Measurements from ENCODE around the gene FBXO36. TPM values are rescaled to one million over a fixed set of nuclear protein-coding genes. Genes with fewer than 3 reads are reported as not detected.
"Not testable (repeated sequence)": the region's sequence is repeated elsewhere in the genome, so short reads cannot be mapped to it uniquely, and the experiment has no call there.

Gene FBXO36
- total RNA-seq, 4 donors from 2014 or later: 4.7 to 17.9 (median 11.3) TPM

DNA sequence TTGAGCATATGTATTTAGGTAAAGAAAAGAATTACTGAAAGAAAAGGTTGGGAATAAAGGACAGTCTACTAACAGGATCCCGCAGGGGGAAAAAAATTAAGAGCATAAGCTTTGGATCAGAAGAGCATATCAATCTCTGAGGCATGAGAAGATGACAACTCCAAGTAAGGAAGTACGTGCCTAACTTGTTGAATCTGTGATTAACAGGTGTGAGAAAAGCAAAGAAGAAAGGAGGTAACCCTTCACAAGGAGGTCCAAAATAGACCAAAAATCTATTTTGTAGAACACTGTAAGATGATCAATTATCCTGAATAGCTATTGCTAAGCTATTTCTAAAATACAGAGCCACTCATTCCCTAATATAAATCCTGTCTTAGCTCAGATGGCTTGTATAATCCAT lies 33.3 kb upstream of the FBXO36 start:
- intact Hi-C loops (cut with DNase I): no loop called here
- TF ChIP-seq CTCF (IDR thresholded peaks at IDR 0.05) (no peak), POLR2A (IDR thresholded peaks at IDR 0.05) (no peak)
- H3K9me3 ChIP-seq: no peaks in the 10 kb centered on the region
- H3K4me3 ChIP-seq (replicated peaks in 1 of 3): no peak overlapping the region
- no peak for DNase-seq
- WGBS, 2 donors: 94 to 98% methylated on average over 2 of the region's 2 CpGs
- H3K27ac ChIP-seq: no peak overlapping the region
- no peaks in the 10 kb centered on the region for H3K27me3 ChIP-seq
- H3K36me3 ChIP-seq: no peaks in the 10 kb centered on the region
- H3K4me1 ChIP-seq: peaks cover 21 to 38% of the 10 kb centered on the region in 2 donors

DNA sequence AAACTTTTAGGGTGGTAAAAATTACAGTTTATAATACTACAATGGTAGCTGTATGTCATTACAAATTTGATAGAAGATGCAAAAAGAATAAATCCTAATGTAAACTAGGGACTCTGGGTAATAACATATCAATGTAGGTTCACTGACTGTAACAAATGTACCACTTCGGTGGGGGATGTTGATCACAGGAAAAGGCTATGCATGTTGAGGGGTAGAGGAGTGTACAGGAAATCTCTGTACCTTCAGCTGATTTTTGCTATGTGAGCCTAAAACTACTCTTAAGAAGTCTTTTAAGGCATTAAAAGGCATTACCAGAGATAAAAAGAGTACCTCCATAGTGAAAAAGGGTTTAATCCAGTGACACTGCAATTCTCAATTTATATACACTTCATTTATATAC lies 25.4 kb upstream of the FBXO36 start:
- intact Hi-C loops (cut with DNase I): no loop called here
- TF ChIP-seq POLR2A (IDR thresholded peaks at IDR 0.05): no peak
- TF ChIP-seq CTCF (IDR thresholded peaks at IDR 0.05): no peak
- Histone ChIP-seq H3K36me3 (no peaks in the 10 kb centered on the region), H3K4me3 (replicated peaks in 1 of 3) (no peak overlapping the region), H3K4me1 (peaks cover 18 to 23% of the 10 kb centered on the region in 2 donors), H3K27me3 (no peaks in the 10 kb centered on the region), H3K9me3 (no peaks in the 10 kb centered on the region), H3K27ac (no peak overlapping the region)
- DNase-seq: no peak
- 66 to 72% methylated on average over 1 of the region's 1 CpG for WGBS, 2 donors

- H3K27ac ChIP-seq: no peak overlapping the region
- H3K27me3 ChIP-seq: no peaks in the 10 kb centered on the region
- TF ChIP-seq CTCF (IDR thresholded peaks at IDR 0.05) (no peak), POLR2A (IDR thresholded peaks at IDR 0.05) (no peak)
- intact Hi-C loops (cut with DNase I): no loop called here
- 91% methylated on average over 3 of the region's 3 CpGs for WGBS, 2 donors
- no peak for DNase-seq
- peaks cover 27 to 28% of the 10 kb centered on the region in 2 donors for H3K4me1 ChIP-seq
- H3K9me3 ChIP-seq: no peaks in the 10 kb centered on the region
- no peaks in the 10 kb centered on the region for H3K36me3 ChIP-seq
- H3K4me3 ChIP-seq (replicated peaks in 1 of 3): no peak overlapping the region
Observed at GRCh38 chr2:229899604-229900003, 22.7 kb upstream of the FBXO36 start.

- H3K9me3 ChIP-seq: no peaks in the 10 kb centered on the region
- intact Hi-C loops (cut with DNase I): no loop called here
- H3K27me3 ChIP-seq: no peaks in the 10 kb centered on the region
- TF ChIP-seq CTCF (IDR thresholded peaks at IDR 0.05) (no peak), POLR2A (IDR thresholded peaks at IDR 0.05) (no peak)
- H3K27ac ChIP-seq: no peak overlapping the region
- peaks cover 27 to 28% of the 10 kb centered on the region in 2 donors for H3K4me1 ChIP-seq
- no peak for DNase-seq
- no peaks in the 10 kb centered on the region for H3K36me3 ChIP-seq
- WGBS, 2 donors: 85 to 90% methylated on average over 3 of the region's 3 CpGs
- H3K4me3 ChIP-seq (replicated peaks in 1 of 3): no peak overlapping the region
Observed at GRCh38 chr2:229900012-229900411, 22.3 kb upstream of the FBXO36 start.

DNA sequence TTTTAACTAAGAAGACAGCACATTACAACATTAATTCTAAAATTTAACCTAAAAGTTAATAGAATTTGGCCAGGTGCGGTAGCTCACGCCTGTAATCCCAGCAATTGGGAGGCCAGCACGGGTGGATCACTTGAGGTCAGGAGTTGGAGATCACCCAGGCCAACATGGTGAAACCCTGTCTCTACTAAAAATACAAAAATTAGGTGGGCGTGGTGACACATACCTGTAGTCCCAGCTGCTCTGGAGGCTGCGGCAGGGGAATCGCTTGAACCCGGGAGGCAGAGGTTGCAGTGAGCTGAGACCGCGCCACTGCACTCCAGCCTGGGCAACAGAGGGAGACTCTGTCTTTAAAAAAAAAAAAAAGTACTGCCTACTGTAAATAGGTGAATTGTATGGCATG lies 21.8 kb upstream of the FBXO36 start:
- H3K27me3 ChIP-seq; H3K4me3 ChIP-seq (replicated peaks in 1 of 3); H3K36me3 ChIP-seq; DNase-seq; intact Hi-C loops (cut with DNase I); H3K9me3 ChIP-seq; H3K27ac ChIP-seq: not testable (repeated sequence)
- H3K4me1 ChIP-seq: peaks cover 27 to 28% of the 10 kb centered on the region in 2 donors
- WGBS, 2 donors: 94 to 95% methylated on average over 9 of the region's 9 CpGs

- Histone ChIP-seq H3K4me1 (peaks cover 26 to 27% of the 10 kb centered on the region in 2 donors), H3K36me3 (no peaks in the 10 kb centered on the region), H3K27ac (no peak overlapping the region), H3K4me3 (replicated peaks in 1 of 3) (no peak overlapping the region), H3K9me3 (no peaks in the 10 kb centered on the region), H3K27me3 (no peaks in the 10 kb centered on the region)
- no peak for DNase-seq
- TF ChIP-seq POLR2A (IDR thresholded peaks at IDR 0.05): no peak
- no peak for TF ChIP-seq CTCF (IDR thresholded peaks at IDR 0.05)
- 61 to 80% methylated on average over 3 of the region's 3 CpGs for WGBS, 2 donors
- intact Hi-C loops (cut with DNase I): no loop called here
Observed at GRCh38 chr2:229901819-229902218, 20.5 kb upstream of the FBXO36 start.

Data from thyroid gland (tissue), 4 donors.